NCI-H128 (cell line): ENCODE data around the gene ZFPM1.

Source experiments
- DNase-seq: peaks from one replicate; lab custom pipeline; 2025; ENCODE audit not compliant: unreplicated experiment; lab: John Stamatoyannopoulos, UW

Gene ZFPM1

DNA sequence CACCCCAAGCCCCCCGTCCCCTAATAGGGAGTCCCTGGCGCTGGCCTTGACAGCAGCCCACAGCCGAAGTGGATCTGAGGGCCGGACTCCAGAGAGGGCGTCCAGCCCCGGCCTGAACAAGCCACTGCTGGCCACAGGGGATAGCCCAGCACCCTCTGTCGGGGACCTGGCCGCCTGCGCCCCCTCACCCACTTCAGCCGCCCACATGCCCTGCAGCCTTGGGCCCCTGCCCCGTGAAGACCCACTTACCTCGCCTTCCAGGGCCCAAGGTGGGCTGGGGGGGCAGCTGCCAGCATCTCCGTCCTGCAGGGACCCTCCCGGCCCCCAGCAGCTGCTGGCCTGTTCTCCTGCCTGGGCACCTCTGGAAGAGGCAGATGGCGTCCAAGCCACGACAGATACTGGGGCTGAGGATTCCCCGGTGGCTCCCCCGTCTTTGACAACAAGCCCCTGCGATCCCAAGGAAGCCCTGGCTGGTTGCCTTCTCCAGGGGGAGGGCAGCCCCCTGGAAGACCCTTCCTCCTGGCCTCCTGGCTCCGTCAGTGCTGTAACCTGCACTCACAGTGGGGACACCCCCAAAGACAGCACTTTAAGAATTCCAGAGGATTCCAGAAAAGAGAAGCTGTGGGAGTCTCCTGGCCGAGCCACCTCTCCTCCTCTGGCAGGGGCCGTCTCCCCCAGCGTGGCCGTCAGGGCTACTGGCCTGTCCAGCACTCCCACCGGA, 19.3 kb upstream of the ZFPM1 start:
- no peak for DNase-seq

DNA sequence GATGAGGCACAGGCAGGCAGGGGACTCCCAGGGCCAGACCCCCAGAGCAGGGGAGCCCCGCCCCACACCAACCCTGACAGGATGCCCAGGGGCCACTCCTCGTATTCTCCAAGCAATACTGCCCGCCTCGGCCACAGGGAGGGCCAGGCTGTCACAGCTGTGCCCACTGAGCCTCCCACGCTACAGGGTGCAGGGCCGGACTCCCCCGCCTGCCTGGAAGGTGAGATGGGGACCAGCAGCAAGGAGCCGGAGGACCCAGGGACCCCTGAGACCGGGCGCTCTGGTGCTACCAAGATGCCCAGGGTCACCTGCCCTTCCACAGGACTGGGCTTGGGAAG, 18.8 kb upstream of the ZFPM1 start:
- no peak for DNase-seq

DNA sequence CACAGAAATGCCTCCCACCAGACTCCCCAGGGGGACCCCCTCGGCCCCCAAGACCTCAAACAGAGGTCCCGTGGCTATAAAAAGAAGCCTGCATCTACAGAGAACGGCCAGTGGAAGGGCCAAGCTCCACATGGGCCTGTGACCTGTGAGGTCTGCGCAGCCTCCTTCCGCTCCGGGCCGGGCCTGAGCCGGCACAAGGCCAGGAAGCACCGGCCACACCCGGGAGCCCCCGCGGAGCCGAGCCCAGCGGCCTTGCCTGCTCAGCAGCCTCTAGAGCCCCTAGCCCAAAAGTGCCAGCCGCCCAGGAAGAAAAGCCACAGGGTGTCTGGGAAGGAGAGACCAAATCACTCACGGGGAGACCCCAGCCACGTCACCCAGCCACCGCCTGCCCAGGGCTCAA, 18.3 kb upstream of the ZFPM1 start:
- DNase-seq = no peak

DNA sequence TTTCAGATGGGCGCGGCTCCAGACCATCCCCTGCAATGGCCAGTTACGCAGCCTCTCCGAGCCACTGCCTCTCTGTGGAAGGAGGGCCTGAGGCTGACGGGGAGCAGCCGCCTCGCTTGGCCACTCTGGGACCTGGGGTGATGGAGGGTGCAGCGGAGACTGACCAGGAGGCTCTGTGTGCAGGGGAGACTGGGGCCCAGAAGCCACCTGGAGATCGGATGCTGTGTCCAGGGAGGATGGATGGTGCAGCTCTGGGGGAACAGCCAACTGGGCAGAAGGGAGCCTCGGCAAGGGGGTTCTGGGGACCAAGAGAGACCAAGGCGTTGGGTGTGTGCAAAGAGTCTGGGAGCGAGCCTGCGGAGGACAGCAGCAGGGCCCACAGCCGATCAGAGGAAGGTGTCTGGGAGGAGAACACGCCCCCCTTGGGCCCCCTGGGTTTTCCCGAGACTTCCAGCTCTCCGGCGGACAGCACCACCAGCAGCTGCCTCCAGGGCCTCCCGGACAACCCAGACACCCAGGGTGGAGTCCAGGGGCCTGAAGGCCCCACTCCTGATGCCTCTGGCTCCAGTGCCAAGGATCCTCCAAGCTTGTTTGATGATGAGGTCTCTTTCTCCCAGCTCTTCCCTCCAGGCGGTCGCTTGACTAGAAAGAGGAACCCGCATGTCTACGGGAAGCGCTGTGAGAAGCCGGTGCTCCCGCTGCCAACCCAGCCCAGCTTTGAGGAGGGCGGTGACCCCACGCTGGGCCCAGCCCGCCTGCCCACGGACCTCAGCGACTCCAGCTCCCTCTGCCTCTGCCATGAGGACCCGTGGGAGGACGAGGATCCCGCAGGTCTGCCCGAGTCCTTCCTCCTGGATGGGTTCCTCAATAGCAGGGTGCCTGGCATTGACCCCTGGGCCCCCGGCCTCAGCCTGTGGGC, 17.4 kb upstream of the ZFPM1 start:
- no peak for DNase-seq

DNA sequence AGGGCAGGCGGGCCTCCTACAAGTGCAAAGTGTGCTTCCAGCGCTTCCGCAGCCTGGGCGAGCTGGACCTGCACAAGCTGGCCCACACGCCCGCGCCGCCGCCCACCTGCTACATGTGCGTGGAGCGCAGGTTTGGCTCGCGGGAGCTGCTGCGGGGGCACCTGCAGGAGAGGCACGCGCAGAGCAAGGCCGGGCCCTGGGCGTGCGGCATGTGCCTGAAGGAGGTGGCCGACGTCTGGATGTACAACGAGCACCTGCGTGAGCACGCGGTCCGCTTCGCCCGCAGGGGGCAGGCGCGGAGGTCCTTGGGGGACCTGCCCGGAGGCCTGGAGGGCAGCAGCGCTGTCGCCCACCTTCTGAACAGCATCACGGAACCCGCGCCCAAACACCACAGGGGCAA, 16.3 kb upstream of the ZFPM1 start:
- no peak for DNase-seq

DNA sequence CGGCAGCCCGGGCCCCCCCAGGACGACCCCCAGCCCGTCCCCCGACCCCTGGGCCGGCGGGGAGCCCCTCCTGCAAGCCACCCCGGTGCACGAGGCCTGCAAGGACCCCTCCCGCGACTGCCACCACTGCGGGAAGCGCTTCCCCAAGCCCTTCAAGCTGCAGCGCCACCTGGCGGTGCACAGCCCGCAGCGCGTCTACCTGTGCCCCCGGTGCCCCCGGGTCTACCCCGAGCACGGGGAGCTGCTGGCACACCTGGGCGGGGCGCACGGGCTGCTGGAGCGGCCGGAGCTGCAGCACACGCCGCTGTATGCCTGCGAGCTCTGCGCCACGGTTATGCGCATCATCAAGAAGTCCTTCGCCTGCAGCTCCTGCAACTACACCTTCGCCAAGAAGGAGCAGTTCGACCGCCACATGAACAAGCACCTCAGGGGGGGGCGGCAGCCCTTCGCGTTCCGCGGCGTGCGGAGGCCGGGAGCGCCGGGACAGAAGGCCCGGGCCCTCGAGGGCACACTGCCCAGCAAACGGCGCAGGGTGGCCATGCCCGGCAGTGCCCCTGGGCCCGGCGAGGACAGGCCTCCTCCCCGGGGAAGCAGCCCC, 15.6 kb upstream of the ZFPM1 start:
- DNase-seq = peak; percentile 46

DNA sequence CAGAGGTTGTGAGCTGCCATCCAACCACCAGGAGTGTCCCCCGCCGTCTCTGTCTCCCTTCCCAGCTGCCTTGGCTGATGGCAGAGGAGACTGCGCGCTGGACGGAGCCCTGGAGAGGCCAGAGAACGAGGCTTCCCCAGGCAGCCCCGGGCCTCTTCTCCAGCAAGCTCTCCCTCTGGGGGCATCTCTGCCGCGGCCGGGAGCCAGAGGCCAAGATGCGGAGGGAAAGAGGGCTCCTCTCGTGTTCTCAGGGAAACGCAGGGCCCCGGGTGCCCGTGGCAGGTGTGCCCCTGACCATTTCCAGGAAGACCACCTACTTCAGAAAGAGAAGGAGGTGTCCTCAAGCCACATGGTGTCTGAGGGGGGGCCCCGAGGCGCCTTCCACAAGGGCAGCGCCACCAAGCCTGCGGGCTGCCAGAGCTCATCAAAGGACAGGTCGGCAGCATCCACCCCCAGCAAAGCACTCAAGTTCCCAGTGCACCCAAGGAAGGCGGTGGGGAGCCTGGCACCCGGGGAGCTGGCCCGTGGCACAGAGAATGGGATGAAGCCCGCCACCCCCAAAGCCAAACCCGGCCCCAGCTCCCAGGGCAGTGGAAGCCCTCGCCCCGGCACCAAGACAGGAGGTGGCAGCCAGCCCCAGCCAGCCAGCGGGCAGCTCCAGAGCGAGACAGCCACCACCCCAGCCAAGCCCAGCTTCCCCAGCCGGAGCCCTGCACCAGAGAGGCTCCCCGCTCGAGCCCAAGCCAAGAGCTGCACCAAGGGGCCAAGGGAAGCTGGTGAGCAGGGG, 14.8 kb upstream of the ZFPM1 start:
- no peak for DNase-seq

DNA sequence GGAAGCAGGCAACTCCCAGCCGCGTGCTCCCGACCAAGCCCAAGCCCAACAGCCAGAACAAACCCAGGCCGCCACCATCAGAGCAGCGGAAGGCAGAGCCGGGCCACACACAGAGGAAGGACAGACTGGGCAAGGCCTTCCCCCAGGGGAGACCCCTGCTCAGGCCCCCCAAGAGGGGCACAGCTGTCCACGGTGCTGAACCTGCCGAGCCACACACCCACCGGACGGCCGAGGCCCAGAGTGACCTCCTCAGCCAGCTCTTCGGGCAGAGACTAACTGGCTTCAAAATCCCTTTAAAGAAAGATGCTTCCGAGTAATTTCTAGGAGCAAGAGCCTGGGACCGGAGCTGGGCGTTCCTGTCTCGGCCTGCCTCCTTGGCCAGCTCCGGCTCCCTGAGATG, 14.1 kb upstream of the ZFPM1 start:
- DNase-seq = no peak

DNA sequence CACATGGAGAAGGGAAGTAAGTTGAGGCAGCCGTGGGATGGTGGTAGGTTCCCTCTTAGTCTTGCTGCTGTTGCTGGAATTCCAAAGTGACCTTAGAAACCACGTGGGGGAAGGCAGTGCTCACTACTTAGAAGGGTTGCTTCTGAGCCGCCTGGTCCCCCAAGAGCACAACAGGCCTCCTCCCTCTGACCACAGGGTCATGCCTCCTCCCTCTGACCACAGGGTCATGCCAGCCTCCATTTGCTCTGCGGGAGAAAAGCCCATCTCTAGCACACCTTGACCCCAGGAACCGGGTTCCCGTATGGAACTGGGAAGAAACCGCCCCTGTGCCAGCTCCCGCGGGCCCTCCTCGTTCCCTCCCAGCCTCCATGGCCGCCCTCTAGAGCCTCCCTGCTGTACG, 13.4 kb upstream of the ZFPM1 start:
- no peak for DNase-seq

DNA sequence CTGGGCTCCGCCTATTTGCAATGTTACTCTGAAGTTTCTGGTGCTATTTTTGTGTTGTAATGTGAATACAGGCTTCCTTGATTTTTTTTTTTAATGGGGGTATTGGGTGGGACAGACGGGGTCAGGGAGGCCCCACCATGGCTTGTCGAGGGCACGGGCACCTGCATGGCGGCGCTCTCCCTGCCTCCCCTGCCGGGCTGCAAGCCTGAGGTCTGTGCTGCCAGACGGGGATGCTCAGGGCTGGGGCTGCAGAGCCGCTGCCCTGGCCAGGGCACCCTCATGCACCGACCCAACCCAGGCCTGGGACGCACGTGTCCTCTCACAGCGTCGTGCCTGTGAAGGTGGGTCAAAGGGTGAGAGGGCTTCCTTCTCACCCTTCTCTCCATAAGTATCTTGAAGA, 13.0 kb upstream of the ZFPM1 start:
- no peak for DNase-seq

DNA sequence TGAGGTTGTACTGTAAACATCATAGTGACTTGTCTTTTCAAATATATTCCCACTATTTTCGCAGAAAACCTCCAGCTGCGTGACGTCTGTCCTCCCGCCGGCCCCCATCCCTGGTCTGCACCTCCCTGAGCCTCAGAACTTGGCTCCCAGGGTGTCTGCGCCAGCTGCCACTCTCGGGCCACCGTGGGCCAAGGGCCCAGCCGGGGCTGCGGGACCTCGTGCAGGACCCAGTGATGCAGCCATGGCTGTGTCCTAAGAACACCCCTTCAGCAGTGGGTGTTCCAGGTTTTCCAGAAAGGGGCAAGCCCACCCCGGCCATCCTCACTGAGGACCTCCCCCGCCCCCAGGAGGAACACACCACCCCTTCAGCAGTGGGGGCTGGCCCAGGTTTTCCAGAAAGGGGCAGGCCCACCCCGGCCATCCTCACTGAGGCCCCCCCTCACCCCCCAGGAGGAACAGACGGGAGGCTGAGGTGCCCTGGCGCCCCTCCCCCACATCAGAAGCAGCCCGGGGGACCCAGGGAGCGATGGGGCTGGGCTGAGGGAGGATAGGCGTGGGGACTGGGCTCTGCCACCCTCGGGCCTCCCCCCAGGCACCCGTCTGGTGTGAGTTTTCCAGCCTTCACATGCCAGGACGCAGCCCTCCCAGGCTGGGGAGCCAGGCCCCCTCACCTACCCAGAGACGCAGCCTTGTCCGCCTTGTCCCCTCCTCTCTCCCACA, 12.2 kb upstream of the ZFPM1 start:
- DNase-seq = no peak

DNA sequence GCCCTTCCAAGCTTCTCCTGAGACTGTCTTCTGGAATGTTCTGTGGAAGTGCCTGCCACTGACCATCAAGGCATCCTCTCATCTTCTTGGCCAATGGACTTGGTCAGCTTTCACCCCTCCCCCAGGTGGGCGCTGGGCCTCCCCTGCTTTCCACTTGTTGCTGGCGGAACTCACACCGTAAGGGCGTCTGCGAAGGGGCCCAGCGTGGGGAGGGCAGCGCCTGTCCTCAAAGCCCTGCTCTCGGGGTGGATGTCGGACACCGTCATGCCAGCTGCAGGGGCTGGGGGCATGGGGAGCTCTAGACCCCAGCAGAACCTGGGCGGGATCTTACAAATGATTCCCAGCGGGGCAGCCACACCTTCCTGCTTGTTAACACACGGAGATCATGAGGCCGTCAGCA, 11.6 kb upstream of the ZFPM1 start:
- DNase-seq = no peak

DNA sequence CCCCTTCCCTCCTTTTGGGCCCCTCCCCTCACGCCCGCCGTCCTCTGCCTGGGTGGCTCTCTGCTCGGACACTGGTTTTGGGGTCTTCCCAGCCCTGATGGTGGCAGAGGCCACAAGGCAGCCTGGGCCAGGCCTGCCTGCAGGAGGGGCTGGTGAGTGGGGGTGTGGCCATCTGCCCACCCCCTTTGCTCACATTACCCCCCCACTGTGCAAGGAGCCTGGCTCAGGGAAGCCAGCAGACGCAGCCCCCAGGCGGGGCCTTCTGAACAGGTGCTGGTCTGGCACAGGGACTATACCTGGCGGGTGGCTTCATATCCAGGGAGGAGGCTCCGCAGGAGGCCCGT, 10.7 kb upstream of the ZFPM1 start:
- DNase-seq = no peak

DNA sequence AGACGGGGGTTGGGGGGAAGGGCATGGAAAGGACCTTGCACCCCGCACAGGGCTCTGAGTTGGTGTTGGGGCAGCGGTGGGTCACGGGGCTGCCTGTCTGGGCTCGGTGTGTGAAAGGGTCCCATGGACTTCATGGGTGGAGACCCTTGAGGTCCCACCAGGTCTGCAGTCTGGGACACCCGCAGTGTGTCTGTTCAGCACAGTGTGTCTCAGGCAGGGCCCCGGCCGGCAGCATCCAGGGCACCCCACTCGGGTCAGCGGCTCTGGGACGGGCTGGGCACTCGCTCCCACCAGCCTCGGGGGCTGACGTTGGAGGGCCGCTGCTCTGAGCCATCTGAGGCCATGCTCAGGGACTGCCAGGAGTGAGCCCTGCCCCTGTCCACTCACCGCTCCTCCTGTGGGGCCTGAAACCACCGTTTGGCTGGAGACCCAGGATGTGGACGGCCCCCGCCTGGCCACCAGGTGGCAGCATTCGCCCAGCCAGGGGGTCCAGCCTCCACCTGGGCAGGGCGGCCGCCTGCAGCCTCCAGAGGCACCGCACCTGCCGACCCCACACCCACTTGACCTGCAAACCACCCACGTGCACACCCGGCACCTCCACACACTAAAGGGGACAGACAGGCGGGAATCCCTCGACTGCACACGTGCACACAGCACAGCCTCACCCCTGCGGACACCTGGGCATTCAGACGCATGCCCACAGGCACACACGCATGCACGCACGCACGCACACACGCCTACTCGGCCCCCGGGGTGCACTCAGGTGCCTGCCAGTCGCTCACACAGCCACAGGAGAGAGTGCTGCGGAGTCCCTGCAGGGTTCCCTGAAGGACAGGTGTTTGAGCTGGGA, 10.1 kb upstream of the ZFPM1 start:
- peak; percentile 45 for DNase-seq

DNA sequence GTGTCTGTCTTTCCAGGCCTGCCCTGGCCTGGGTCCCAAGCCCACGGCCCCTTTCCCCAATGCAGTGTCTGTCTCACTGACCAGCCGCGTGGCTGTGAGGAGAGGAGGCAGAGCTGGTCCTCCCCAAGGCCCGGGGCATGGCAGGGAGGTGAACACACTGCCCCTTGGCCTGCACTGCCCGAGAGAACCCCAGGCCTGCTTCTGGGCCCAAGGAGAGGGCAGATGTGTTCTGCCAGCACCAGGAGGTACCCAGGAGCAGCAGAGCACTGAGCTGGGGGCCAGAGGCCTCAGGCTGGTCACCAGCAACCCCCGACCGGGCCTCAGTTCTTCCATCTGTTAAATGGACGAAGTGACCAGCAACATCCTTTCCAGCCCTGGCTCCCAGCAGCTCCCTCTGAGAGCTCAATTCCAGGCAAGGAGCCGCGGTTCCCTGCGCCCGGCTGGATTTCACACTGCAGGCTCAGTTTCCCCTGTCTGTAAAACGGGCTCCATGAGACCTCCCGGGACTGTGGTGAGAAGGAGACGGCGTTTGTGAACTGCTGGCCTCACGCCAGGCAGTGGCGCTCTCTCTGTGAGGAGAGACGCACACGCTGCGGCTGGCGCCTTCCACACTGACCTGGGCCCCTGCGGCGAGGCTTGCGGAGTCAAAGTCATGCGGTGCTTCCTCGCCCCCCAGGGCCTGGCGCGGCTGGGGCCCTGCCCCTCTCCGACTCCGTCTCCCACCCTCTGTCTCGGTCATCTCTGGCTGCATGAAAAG, 8.1 kb upstream of the ZFPM1 start:
- DNase-seq = no peak

DNA sequence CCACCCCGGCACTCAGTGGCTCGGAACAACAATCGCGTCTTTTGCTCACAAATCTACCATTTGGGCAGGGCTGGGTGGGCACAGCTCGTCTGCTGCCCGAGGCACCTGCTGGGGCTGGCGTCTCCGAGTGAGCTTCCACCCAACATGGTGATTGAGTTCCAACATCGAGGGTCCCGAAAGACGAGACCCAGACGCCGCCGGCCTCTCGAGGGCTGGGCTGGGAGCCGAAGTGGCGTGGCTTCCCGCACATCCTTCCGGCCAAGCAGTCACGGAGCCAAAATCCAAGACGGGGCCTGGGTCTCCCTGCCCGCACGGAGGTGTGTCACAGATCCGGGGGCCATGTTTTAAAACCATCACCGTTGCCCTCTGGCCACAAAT, 7.5 kb upstream of the ZFPM1 start:
- DNase-seq = no peak

DNA sequence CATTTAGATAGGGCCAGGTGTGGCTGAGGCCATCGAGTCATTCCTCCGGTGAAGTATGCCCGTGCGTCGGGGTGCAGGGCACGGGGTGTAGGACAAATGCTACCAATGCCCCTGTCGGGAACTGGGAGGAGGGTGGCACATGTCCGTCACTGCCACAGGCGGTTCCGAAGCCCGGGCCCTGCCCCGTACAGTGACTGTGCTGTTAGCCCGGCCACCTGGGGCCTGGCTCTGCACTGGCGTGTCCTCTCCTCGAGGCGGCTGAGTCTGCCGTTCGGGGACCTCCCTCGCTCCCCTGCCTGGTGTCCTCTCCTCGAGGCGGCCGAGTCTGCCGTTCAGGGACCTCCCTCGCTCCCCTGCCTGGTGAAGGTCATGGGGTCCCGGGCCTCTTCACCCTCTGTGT, 7.0 kb upstream of the ZFPM1 start:
- DNase-seq = no peak

DNA sequence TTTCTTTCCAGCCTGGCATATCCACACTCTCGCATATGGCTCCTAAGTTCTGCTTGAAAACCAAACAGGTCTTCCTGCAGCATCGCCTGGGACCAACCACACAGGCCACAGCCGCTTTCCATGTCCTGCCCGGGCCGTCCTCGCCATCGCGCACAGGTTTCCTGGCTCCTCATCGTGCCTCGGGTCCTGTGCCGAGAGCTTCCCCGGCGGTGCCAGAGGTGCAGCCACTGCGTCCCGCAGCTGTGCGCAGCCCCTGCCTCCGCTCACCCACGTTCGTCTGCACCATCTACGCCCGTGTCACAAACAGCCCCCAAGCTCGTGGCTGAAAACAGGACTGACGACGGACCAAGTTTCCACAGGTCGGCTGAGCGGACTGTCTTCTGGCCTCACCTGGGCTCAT, 6.3 kb upstream of the ZFPM1 start:
- no peak for DNase-seq

DNA sequence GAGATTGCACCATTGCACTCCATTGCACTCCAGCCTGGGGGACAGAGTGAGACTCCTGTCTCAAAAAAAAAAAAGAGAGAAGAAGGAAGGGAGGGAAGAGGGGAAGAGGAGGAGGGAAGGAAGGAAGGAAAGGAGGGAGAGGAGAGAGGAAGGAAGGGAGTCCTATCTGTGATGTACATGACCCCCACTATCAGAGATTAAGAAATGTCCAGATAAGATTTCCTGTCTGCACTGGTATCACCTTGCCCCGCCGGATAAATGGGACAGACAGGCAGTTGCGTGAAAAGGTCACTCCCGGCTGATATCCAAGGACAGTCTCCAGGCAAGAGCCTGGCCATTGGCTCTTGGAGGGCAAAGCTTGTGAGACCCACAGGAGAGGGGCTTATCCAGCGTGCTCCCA, 5.2 kb upstream of the ZFPM1 start:
- no peak for DNase-seq
